Astrocyte of the cerebellum (primary cell): ENCODE results near the gene PITX2.

Experiments
- DNase-seq: peaks from one replicate; pipeline ENCODE4 v3.0.0-alpha.2; 2011; ENCODE audit warnings: low read depth
- H3K4me3 ChIP-seq: 2 replicates; pipeline ENCODE4 v1.5.1; 2011; ENCODE audit warnings: mild to moderate bottlenecking, low read depth, low read length, moderate library complexity
- in situ Hi-C: cut with HindIII; loops from 2 replicates; pipeline ENCODE4 v1.10.0; 2017; ENCODE audit warnings: low sequenced_read_pairs
- TF ChIP-seq, protein P1 (sequence below): IDR thresholded peaks from 2 replicates; pipeline ENCODE4 v1.5.1; 2012; ENCODE audit warnings: low read length, low read depth, moderate library complexity, mild to moderate bottlenecking; ENCODE audit errors: missing control alignments

Gene PITX2

DNA sequence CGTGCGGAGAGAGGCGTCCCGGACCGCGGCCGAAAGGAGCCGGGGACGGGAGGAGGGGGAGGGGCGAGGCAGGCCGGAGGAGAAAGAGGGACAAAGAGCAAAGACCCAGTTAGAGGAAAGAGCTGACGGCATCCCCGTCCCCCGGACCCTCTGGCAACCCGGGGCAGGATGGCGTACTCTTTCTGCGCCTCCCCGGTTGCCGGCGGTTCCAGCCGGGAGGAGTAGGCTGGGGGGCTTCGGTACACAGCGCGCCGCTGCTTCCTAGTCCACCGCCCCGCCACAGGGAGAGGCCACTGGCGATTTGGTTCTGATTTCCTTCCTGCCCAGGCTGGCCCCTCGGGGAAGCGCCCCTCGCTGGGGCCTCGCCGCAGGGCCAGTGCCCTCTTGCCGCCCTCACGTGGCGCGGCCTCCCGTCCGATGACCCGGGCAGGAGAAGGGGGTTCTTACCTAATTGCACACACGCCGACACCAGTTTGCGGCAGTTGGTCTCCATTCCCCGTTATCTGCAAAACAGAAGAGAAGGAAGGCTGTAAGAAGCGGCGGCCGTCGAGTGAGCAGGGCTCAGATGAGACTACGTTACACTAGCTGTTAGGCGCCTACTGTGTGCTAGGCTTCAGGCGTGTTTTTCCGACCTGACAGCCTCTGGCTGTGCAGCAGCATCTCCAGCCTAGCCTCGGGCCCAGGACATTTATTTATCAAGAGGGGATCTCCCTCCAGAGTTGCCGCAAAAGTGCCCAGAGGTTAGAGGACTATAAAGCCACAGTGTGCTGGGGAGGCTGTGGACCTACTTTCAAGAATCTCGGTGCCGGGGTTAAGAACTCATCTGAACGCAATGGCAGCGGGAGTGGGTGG, 9.9 kb upstream of the PITX2 start:
- in situ Hi-C loops, result loop anchor here (25.0 kb wide), 1 partner anchor 330 kb away; no protein-coding TSS in a partner anchor
- H3K4me3 ChIP-seq, result peak overlapping the region; percentile 38
- TF ChIP-seq, protein P1, sequence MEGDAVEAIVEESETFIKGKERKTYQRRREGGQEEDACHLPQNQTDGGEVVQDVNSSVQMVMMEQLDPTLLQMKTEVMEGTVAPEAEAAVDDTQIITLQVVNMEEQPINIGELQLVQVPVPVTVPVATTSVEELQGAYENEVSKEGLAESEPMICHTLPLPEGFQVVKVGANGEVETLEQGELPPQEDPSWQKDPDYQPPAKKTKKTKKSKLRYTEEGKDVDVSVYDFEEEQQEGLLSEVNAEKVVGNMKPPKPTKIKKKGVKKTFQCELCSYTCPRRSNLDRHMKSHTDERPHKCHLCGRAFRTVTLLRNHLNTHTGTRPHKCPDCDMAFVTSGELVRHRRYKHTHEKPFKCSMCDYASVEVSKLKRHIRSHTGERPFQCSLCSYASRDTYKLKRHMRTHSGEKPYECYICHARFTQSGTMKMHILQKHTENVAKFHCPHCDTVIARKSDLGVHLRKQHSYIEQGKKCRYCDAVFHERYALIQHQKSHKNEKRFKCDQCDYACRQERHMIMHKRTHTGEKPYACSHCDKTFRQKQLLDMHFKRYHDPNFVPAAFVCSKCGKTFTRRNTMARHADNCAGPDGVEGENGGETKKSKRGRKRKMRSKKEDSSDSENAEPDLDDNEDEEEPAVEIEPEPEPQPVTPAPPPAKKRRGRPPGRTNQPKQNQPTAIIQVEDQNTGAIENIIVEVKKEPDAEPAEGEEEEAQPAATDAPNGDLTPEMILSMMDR, result no peak
- no peak for DNase-seq

DNA sequence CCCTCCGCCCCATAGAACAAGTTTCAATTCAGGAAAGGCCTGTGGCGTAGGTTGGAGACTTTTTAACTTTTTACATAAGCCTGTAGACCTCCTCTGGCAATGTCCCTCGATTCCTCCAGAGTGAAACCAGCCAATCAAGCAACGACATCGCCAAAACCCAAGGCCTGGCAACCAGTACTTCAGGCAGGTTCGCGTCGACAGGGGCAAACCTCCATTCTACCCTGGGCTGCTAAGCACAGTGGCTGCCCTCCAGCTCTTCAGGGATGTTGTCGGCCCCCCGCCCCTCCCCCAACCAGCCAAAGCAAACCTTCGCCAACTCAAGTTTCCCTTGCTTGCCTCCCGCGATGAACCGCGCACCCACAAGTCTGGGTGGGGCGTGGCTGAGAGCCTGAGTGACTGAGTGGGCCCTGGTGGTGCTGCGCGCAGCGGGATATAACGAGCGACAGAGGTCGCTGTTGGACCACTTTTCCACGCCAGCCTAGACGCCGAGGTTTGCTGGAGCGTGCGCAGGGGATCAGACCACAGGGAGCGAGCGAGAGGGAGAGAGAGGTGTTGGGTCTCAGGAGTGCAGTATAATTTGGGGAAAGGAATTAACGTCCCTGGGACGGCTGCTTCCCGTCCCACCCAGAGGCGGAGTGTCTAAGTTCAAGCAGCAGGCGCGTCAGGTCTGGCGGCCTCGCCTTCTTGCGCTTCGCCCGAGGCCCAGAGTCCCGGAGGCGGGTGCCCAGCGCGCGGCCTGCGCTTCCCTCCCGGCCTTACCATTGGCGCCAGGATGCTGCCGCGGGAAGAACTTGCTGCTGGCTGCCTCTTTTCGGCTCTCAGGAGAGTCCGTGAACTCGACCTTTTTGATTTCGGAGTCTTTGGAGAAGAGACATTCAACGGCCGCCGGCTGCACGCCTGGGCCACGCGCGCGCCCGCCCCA, 9.0 kb upstream of the PITX2 start:
- DNase-seq, result peak; percentile 69
- TF ChIP-seq, protein P1, result peak; percentile 79
- H3K4me3 ChIP-seq, result peak overlapping the region; percentile 38
- in situ Hi-C loops, result loop anchor here (25.0 kb wide), 1 partner anchor 330 kb away; no protein-coding TSS in a partner anchor

DNA sequence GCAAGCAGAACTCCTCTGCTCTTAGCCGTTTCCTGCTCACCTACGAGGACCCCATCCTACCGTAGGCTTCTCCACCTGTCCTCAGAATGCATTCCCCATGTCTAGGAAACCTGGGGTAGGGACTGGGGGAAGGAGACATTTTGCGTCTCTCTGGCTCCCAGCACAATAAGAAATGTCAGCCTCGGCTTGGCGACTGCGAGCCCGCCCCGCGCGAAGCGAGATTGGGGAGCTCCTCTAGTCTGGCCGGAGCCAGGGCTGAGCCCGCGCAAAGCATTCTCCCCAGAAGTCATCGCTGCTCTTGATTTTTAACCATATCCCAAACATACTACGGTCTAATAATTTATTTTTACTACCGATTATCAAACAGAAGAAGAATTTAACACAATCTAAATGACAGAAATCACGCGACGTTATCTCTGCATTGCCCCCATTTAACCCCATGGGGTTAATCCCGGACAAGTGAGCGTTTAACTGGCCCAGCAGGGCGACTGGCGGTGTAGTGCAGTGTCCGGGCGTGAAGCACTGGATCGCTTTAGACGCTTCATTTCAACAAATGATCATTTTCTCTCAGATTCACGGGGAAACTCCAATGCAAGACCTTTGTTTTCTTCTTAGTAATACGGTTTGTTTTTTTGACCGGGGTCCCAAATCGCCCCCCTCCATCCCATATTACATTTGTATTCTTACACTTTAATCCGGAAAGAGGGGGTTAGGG, 8.0 kb upstream of the PITX2 start:
- TF ChIP-seq, protein P1, result no peak
- H3K4me3 ChIP-seq, result no peak overlapping the region
- no peak for DNase-seq
- in situ Hi-C loops, result loop anchor here (25.0 kb wide), 1 partner anchor 331 kb away; no protein-coding TSS in a partner anchor

DNA sequence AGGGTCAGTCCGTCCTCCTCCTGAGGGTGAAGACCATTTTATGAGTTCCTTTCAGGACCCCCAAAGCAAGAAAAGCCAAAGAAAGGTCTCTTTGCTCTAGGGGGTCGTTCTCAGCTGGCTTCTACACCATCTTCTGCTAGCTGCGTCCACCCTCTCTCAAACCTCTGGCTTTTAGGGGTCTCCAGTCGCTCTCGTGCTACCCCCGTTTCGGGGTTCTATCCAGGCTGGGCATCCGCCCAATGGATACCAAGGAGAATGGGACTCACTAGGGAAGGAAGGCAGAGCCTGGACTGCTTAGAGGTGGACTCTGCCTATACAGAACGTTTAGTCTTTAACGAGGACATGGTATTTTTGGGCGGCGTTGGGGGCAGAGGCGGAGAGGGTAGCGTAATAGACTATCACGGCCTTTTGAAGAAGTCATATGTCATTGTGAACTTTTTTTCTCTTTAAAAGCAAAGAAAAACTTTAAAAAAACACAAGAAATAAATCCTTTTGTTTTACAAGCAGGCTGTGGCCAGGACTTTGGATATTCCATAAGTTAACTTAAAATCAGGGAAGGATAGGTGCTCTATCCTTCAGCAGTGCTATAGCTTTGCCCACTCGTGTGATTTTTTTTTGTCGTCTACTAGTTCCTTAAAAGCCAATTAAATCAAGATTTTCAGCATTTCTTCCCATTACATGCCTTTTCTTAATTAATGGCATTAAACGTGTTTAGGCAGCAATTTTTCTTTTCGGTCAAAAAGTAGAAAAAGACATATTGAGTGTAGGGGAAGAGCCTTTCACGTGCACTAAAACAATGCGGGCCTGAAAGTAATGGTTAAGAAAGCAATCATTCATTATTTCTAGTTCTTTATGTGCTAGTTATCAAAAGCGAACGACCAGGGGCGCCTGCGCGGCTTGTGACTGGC, 7.2 kb upstream of the PITX2 start:
- H3K4me3 ChIP-seq, result no peak overlapping the region
- no peak for DNase-seq
- in situ Hi-C loops, result loop anchor here (5.0 to 25.0 kb wide), 2 partner anchors 332 to 997 kb away; no protein-coding TSS in a partner anchor
- TF ChIP-seq, protein P1, result no peak

DNA sequence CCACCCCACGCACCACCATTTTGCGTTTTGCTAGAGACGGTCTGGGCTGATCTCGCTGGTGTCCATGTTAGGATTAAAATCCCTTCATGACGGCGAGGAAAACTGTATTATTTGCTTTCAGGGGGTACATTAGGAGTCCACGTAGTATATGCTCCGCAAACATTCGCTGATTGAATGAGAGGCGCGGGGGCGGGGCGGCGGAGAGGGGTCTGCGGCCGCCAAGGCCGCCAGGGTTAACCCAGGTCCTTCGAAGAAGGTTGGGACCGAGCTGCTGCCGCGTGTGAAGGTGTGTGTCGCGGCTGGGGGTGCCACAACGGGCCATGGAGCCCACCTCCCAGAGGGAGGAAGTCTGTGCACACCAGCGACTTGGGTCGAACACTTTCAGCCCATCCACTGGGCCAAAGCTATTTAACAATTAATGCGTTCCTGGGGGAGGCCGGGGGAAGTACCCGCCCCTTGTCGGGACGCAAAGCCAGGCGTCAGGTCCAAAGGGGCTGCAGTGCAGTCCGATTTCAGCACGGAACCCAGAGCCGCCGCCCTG, 6.4 kb upstream of the PITX2 start:
- in situ Hi-C loops, result loop anchor here (5.0 to 25.0 kb wide), 2 partner anchors 333 to 998 kb away; no protein-coding TSS in a partner anchor
- TF ChIP-seq, protein P1, result no peak
- no peak for DNase-seq
- H3K4me3 ChIP-seq, result no peak overlapping the region
